Left lung (tissue), 10 donors: ENCODE measurements around the gene TCF12. TPM values are rescaled to one million over a fixed set of nuclear protein-coding genes. Genes with fewer than 3 reads are reported as not detected.
A peak's percentile ranks its signal among the peaks of the same experiment; 100 is the strongest.

Experiments
- ATAC-seq: fragments of 200-7000 bp; cut with Tn5 transposase; one replicate; pipeline ENCODE4 v1.9.1; 2020; ENCODE audit warnings: moderate library complexity
- DNase-seq, 4 donors: peaks; one replicate each; pipeline ENCODE4 v3.0.0-alpha.2; 2013 to 2020
- H3K27ac ChIP-seq, 2 donors: fragments of 200-600 bp; sonication (generic) in 1 of 2; one replicate each; pipeline versions ENCODE4 v1.5.0 to v1.8.0; 2020 to 2021
- H3K27me3 ChIP-seq, 2 donors: fragments of 200-600 bp; sonication (generic) in 1 of 2; one replicate each; pipeline versions ENCODE4 v1.5.0 to v1.8.0; 2020 to 2021
- H3K36me3 ChIP-seq, 2 donors: fragments of 200-600 bp; sonication (generic) in 1 of 2; one replicate each; pipeline versions ENCODE4 v1.5.0 to v1.8.0; 2020 to 2021
- H3K4me1 ChIP-seq, 2 donors: fragments of 200-600 bp; one replicate each; pipeline ENCODE4 v1.8.0; 2021
- H3K4me3 ChIP-seq, 2 donors: fragments of 200-600 bp; sonication (generic) in 1 of 2; one replicate each; pipeline versions ENCODE4 v1.5.0 to v1.8.0; 2020 to 2021; ENCODE audit warnings: mild to moderate bottlenecking in 1 of 2
- H3K9me3 ChIP-seq, 2 donors: fragments of 200-600 bp; sonication (generic) in 1 of 2; one replicate each; pipeline versions ENCODE4 v1.5.0 to v1.8.0; 2020 to 2021
- intact Hi-C, 2 donors: fragments of 100-400 bp; cut with DNase I; formaldehyde crosslinking; loops; one replicate each; pipeline versions ENCODE4 v1.11.2 to v1.14.2; 2022
- polyA plus RNA-seq, 6 donors: library from polyadenylated mRNA; unstranded; fragments of 120-200 nt; gene quantifications; one replicate each; pipeline ENCODE4 v1.2.1, GENCODE V29; 2013; ENCODE audit not compliant: insufficient read length in 6 of 6
- total RNA-seq, 2 donors: library from RNA; stranded (reverse); fragmentation: NEBNext Ultra II Directional; extraction: Animal tissue kit (Norgen Biotek cat#: 25700); gene quantifications; one replicate each; pipeline ENCODE4 v1.2.1, GENCODE V29; 2021
- TF ChIP-seq, protein P1 (sequence below), 2 donors: fragments of 200-600 bp; sonication (generic) in 1 of 2; IDR thresholded peaks; one replicate each; pipeline versions ENCODE4 v1.5.0 to v1.8.0; 2021; ENCODE audit warnings: antibody characterized with exemption in 2 of 2
- donor health status: DM: no; HTN: yes; CAD: no.
- donor health status: DM: no; HTN: no; CAD: no.

Gene TCF12
- total and polyA plus RNA-seq, 8 donors: 106 to 148 (median 130) TPM

- Histone ChIP-seq H3K27me3 (no peaks in the 10 kb centered on the region), H3K36me3 (peaks cover 0 to 5% of the 10 kb centered on the region in 2 donors), H3K4me3 (no peak overlapping the region), H3K4me1 (peaks cover 9 to 42% of the 10 kb centered on the region in 2 donors), H3K27ac (peak overlapping the region; percentile 9 to 46), H3K9me3 (peaks cover 0 to 2% of the 10 kb centered on the region in 2 donors)
- ATAC-seq (peak; percentile 79), DNase-seq (peak in 2 of 4 donors; percentile 79 to 80)
- TF ChIP-seq, protein P1, sequence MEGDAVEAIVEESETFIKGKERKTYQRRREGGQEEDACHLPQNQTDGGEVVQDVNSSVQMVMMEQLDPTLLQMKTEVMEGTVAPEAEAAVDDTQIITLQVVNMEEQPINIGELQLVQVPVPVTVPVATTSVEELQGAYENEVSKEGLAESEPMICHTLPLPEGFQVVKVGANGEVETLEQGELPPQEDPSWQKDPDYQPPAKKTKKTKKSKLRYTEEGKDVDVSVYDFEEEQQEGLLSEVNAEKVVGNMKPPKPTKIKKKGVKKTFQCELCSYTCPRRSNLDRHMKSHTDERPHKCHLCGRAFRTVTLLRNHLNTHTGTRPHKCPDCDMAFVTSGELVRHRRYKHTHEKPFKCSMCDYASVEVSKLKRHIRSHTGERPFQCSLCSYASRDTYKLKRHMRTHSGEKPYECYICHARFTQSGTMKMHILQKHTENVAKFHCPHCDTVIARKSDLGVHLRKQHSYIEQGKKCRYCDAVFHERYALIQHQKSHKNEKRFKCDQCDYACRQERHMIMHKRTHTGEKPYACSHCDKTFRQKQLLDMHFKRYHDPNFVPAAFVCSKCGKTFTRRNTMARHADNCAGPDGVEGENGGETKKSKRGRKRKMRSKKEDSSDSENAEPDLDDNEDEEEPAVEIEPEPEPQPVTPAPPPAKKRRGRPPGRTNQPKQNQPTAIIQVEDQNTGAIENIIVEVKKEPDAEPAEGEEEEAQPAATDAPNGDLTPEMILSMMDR (IDR thresholded peaks at IDR 0.05): peak; percentile 61 to 64
- intact Hi-C loops: loop anchor here in 1 of 2 donors (10.0 kb wide), 1 partner anchor 68 kb away; no protein-coding TSS in a partner anchor
These were observed 228.2 kb downstream of the TCF12 start for GRCh38 chr15:57146506-57147201.

- H3K4me1 ChIP-seq: peaks cover 10 to 42% of the 10 kb centered on the region in 2 donors
- H3K9me3 ChIP-seq: peaks cover 0 to 7% of the 10 kb centered on the region in 2 donors
- no peak for ATAC-seq
- no peak overlapping the region for H3K27ac ChIP-seq
- no peak for DNase-seq
- intact Hi-C loops: loop anchor here in 1 of 2 donors (10.0 kb wide), 1 partner anchor 67 kb away; no protein-coding TSS in a partner anchor
- no peaks in the 10 kb centered on the region for H3K27me3 ChIP-seq
- peaks cover 0 to 9% of the 10 kb centered on the region in 2 donors for H3K36me3 ChIP-seq
- H3K4me3 ChIP-seq: no peak overlapping the region
- TF ChIP-seq, protein P1 (IDR thresholded peaks at IDR 0.05): no peak
These were observed 229.2 kb downstream of the TCF12 start for GRCh38 chr15:57147621-57148020.

GRCh38 chr15:57148262-57148661 is 229.8 kb downstream of the TCF12 start:
- intact Hi-C loops: loop anchor here in 1 of 2 donors (10.0 kb wide), 1 partner anchor 67 kb away; no protein-coding TSS in a partner anchor
- peaks cover 0 to 7% of the 10 kb centered on the region in 2 donors for H3K9me3 ChIP-seq
- no peak overlapping the region for H3K4me3 ChIP-seq

GRCh38 chr15:57149196-57149595 is 230.8 kb downstream of the TCF12 start:
- DNase-seq (no peak), ATAC-seq (no peak)
- Histone ChIP-seq H3K27ac (no peak overlapping the region), H3K9me3 (peaks cover 0 to 7% of the 10 kb centered on the region in 2 donors), H3K4me3 (no peak overlapping the region), H3K36me3 (peaks cover 0 to 9% of the 10 kb centered on the region in 2 donors), H3K4me1 (peaks cover 16 to 57% of the 10 kb centered on the region in 2 donors), H3K27me3 (no peaks in the 10 kb centered on the region)
- intact Hi-C loops: loop anchor here in 1 of 2 donors (10.0 kb wide), 1 partner anchor 66 kb away; no protein-coding TSS in a partner anchor
- TF ChIP-seq, protein P1 (IDR thresholded peaks at IDR 0.05): no peak

More at GRCh38 chr15:57148262-57148661, 229.8 kb downstream of the TCF12 start:
- TF ChIP-seq, protein P1 (IDR thresholded peaks at IDR 0.05): no peak
- DNase-seq (no peak), ATAC-seq (no peak)
- H3K4me1 ChIP-seq: peaks cover 16 to 48% of the 10 kb centered on the region in 2 donors
- H3K27me3 ChIP-seq: no peaks in the 10 kb centered on the region
- H3K27ac ChIP-seq: no peak overlapping the region
- peaks cover 0 to 9% of the 10 kb centered on the region in 2 donors for H3K36me3 ChIP-seq
